HG02610 (cell line): ENCODE data around the gene LYZL4.

Experiments
- ATAC-seq: cut with Tn5 transposase; IDR thresholded peaks from one replicate; pipeline ENCODE4 v1.9.1; 2021; ENCODE audit warnings: mild to moderate bottlenecking, moderate library complexity; ENCODE audit not compliant: unreplicated experiment

LYZL4 gene

GRCh38 chr3:42428830-42429229 lies 18.4 kb upstream of the LYZL4 start:
- ATAC-seq: no peak

GRCh38 chr3:42425736-42426407 lies 15.5 kb upstream of the LYZL4 start:
- no peak for ATAC-seq

GRCh38 chr3:42424911-42425310 lies 14.5 kb upstream of the LYZL4 start:
- ATAC-seq: no peak

GRCh38 chr3:42421818-42422796 lies 11.7 kb upstream of the LYZL4 start:
- ATAC-seq: no peak

- no peak for ATAC-seq
Measured at GRCh38 chr3:42419563-42419962, 9.2 kb upstream of the LYZL4 start.

GRCh38 chr3:42412526-42413155 lies 2.2 kb upstream of the LYZL4 start:
- no peak for ATAC-seq

GRCh38 chr3:42411429-42411828 lies 1.0 kb upstream of the LYZL4 start:
- ATAC-seq: no peak

- no peak for ATAC-seq
Measured at GRCh38 chr3:42408156-42408555, 2.3 kb downstream of the LYZL4 start.

- ATAC-seq: no peak
Measured at GRCh38 chr3:42406727-42407450, 3.5 kb downstream of the LYZL4 start.

- ATAC-seq: no peak
Measured at GRCh38 chr3:42405857-42406256, 4.6 kb downstream of the LYZL4 start.

GRCh38 chr3:42403737-42404136 lies 6.7 kb downstream of the LYZL4 start:
- ATAC-seq: no peak

- no peak for ATAC-seq
Measured at GRCh38 chr3:42402394-42403096, 7.9 kb downstream of the LYZL4 start.

- ATAC-seq: no peak
Measured at GRCh38 chr3:42398080-42398479, 12.3 kb downstream of the LYZL4 start.

GRCh38 chr3:42397644-42398043 lies 12.8 kb downstream of the LYZL4 start:
- ATAC-seq: no peak

- no peak for ATAC-seq
Measured at GRCh38 chr3:42394579-42395288, 15.7 kb downstream of the LYZL4 start.

- no peak for ATAC-seq
Measured at GRCh38 chr3:42387802-42388651, 22.4 kb downstream of the LYZL4 start.

GRCh38 chr3:42381551-42382082 lies 28.8 kb downstream of the LYZL4 start:
- no peak for ATAC-seq

- ATAC-seq: no peak
Measured at GRCh38 chr3:42377681-42378080, 32.7 kb downstream of the LYZL4 start.
